Activated B cell treated with CpG ODN at 0.5 μM for 24 hours (primary cell): Measurements from ENCODE around the gene SYTL2. TPM values are rescaled to one million over a fixed set of nuclear protein-coding genes. Genes with fewer than 3 reads are reported as not detected.

Experiments used
- ATAC-seq: fragments of 200-7000 bp; cut with Tn5 transposase; one replicate; pipeline ENCODE4 v1.10.0; 2021; ENCODE audit warnings: low read depth, mild to moderate bottlenecking, moderate library complexity
- CTCF ChIA-PET: fragments of 350-600 bp; sonication (Branson Sonifier 250); formaldehyde crosslinking; loops from one replicate; lab custom pipeline; 2021; ENCODE audit warnings: antibody characterized with exemption; lab: Charles Lee
- POLR2A ChIA-PET: fragments of 350-600 bp; sonication (Branson Sonifier 250); formaldehyde crosslinking; loops from one replicate; lab custom pipeline; 2021; ENCODE audit warnings: antibody characterized with exemption; lab: Charles Lee
- DNase-seq: peaks from one replicate; pipeline ENCODE4 v3.0.0; 2022
- H3K27ac Mint-ChIP-seq: one replicate; pipeline ENCODE4 v1.8.0; 2020; ENCODE audit warnings: mixed read lengths
- H3K27me3 Mint-ChIP-seq: one replicate; pipeline ENCODE4 v1.8.0; 2021; ENCODE audit warnings: mixed read lengths
- H3K36me3 Mint-ChIP-seq: one replicate; pipeline ENCODE4 v1.8.0; 2021; ENCODE audit warnings: low read depth, mixed read lengths
- H3K4me1 Mint-ChIP-seq: one replicate; pipeline ENCODE4 v1.8.0; 2021; ENCODE audit warnings: mixed read lengths
- H3K4me3 Mint-ChIP-seq: one replicate; pipeline ENCODE4 v1.8.0; 2020; ENCODE audit warnings: mild to moderate bottlenecking, mixed read lengths
- H3K9me3 Mint-ChIP-seq: one replicate; pipeline ENCODE4 v1.8.0; 2020; ENCODE audit warnings: mixed read lengths
- CTCF ChIP-seq: fragments of 200-600 bp; IDR thresholded peaks from one replicate; pipeline ENCODE4 v1.8.0; 2022; ENCODE audit warnings: antibody characterized with exemption, mild to moderate bottlenecking
- intact Hi-C: fragments of 100-400 bp; cut with micrococcal nuclease; formaldehyde crosslinking; loops from one replicate; pipeline ENCODE4 v1.15.1; 2024
- total RNA-seq: library from RNA; stranded (reverse); gene quantifications from 2 replicates; pipeline ENCODE4 v1.2.3, GENCODE V29; 2022

SYTL2 gene
- total RNA-seq, 1 donor from 2014 or later = 1.1 TPM

- H3K36me3 Mint-ChIP-seq = no peaks in the 10 kb centered on the region
- ATAC-seq = no peak
Measured at GRCh38 chr11:85699957-85700741, 110.8 kb downstream of the SYTL2 start.

GRCh38 chr11:85698195-85698594 lies 112.7 kb downstream of the SYTL2 start:
- CTCF ChIA-PET = no interaction called here
- intact Hi-C loops = loop anchor here (10.0 kb wide), 1 partner anchor 1117 kb away; no protein-coding TSS in a partner anchor
- no peaks in the 10 kb centered on the region for H3K36me3 Mint-ChIP-seq
- H3K27me3 Mint-ChIP-seq = peaks cover 2% of the 10 kb centered on the region
- H3K27ac Mint-ChIP-seq = no peak overlapping the region
- no peak for DNase-seq
- H3K4me1 Mint-ChIP-seq = peaks cover 12% of the 10 kb centered on the region
- H3K4me3 Mint-ChIP-seq = no peak overlapping the region
- POLR2A ChIA-PET = no interaction called here
- no peaks in the 10 kb centered on the region for H3K9me3 Mint-ChIP-seq
- ATAC-seq = no peak
- TF ChIP-seq CTCF = no peak

More at GRCh38 chr11:85699957-85700741, 110.8 kb downstream of the SYTL2 start:
- H3K27me3 Mint-ChIP-seq = peaks cover 4% of the 10 kb centered on the region
- CTCF ChIA-PET = interaction anchor here (1.3 kb wide), 1 partner anchor 15 kb away, joined by 3 read pairs; no protein-coding TSS in a partner anchor
- POLR2A ChIA-PET = interaction anchor here (0.7 to 1.6 kb wide), 4 partner anchors 15 to 776 kb away, joined by 3 to 10 read pairs (median 4); no protein-coding TSS in a partner anchor
- H3K4me1 Mint-ChIP-seq = peaks cover 12% of the 10 kb centered on the region
- intact Hi-C loops = loop anchor here (10.0 kb wide), 1 partner anchor 1115 kb away; no protein-coding TSS in a partner anchor
- H3K9me3 Mint-ChIP-seq = no peaks in the 10 kb centered on the region
- peak overlapping the region; percentile 10 for H3K27ac Mint-ChIP-seq
- no peak for TF ChIP-seq CTCF
- H3K4me3 Mint-ChIP-seq = peak overlapping the region; percentile 54
- no peak for DNase-seq

- no peaks in the 10 kb centered on the region for H3K36me3 Mint-ChIP-seq
- no peak overlapping the region for H3K4me3 Mint-ChIP-seq
- H3K4me1 Mint-ChIP-seq = peaks cover 12% of the 10 kb centered on the region
- intact Hi-C loops = loop anchor here (10.0 kb wide), 1 partner anchor 1117 kb away; no protein-coding TSS in a partner anchor
- ATAC-seq (no peak), DNase-seq (no peak)
- peaks cover 2% of the 10 kb centered on the region for H3K27me3 Mint-ChIP-seq
- TF ChIP-seq CTCF = no peak
- no peaks in the 10 kb centered on the region for H3K9me3 Mint-ChIP-seq
- ChIA-PET CTCF (no interaction called here), POLR2A (no interaction called here)
- H3K27ac Mint-ChIP-seq = no peak overlapping the region
Measured at GRCh38 chr11:85697747-85698146, 113.2 kb downstream of the SYTL2 start.

GRCh38 chr11:85695546-85695945 lies 115.4 kb downstream of the SYTL2 start:
- ATAC-seq = no peak

More at GRCh38 chr11:85695546-85695945, 115.4 kb downstream of the SYTL2 start:
- Mint-ChIP-seq H3K4me3 (no peak overlapping the region), H3K27ac (no peak overlapping the region), H3K36me3 (no peaks in the 10 kb centered on the region), H3K4me1 (peaks cover 10% of the 10 kb centered on the region), H3K27me3 (no peaks in the 10 kb centered on the region), H3K9me3 (no peaks in the 10 kb centered on the region)
- DNase-seq = no peak
- intact Hi-C loops = loop anchor here (10.0 kb wide), 1 partner anchor 1119 kb away; no protein-coding TSS in a partner anchor
- CTCF ChIA-PET = no interaction called here
- POLR2A ChIA-PET = no interaction called here
- no peak for TF ChIP-seq CTCF
